Right lobe of liver (tissue), 6 donors: ENCODE results near the gene RAB38. TPM values are rescaled to one million over a fixed set of nuclear protein-coding genes. Genes with fewer than 3 reads are reported as not detected.

ENCODE experiments used
- ATAC-seq, 4 donors: fragments of 200-7000 bp; cut with Tn5 transposase; one replicate each; pipeline ENCODE4 v1.9.1; 2020; ENCODE audit warnings: mild to moderate bottlenecking in 4 of 4, moderate library complexity in 4 of 4
- DNase-seq, 3 donors: peaks; one replicate each; pipeline ENCODE4 v3.0.0-alpha.2; 2020
- H3K27ac ChIP-seq, 3 donors: fragments of 200-600 bp; one replicate each; pipeline ENCODE4 v1.8.0; 2022
- H3K27me3 ChIP-seq, 2 donors: fragments of 200-600 bp; one replicate each; pipeline ENCODE4 v1.8.0; 2022
- H3K36me3 ChIP-seq, 4 donors: fragments of 200-600 bp; sonication (generic) in 1 of 4; one replicate each; pipeline versions ENCODE4 v1.5.1 to v1.8.0; 2017 to 2022; ENCODE audit warnings: control low read depth in 1 of 4
- H3K4me1 ChIP-seq, 4 donors: fragments of 200-600 bp; sonication (generic) in 1 of 4; one replicate each; pipeline versions ENCODE4 v1.5.1 to v1.8.0; 2017 to 2022; ENCODE audit warnings: control low read depth in 1 of 4
- H3K4me3 ChIP-seq, 3 donors: fragments of 200-600 bp; one replicate each; pipeline ENCODE4 v1.8.0; 2022
- H3K9me3 ChIP-seq, 4 donors: fragments of 200-600 bp; sonication (generic) in 1 of 4; one replicate each; pipeline versions ENCODE4 v1.5.1 to v1.8.0; 2017 to 2022; ENCODE audit warnings: control low read depth in 1 of 4
- POLR2A ChIP-seq: fragments of 450-650 bp; IDR thresholded peaks from one replicate; pipeline ENCODE4 v1.6.1; 2017; ENCODE audit warnings: antibody characterized with exemption, mild to moderate bottlenecking
- WGBS: methylation state at CpG from one replicate; pipeline ENCODE4 v1.1.6; 2018; ENCODE audit warnings: low coverage, low lambda C conversion rate; ENCODE audit not compliant: insufficient coverage; ENCODE audit errors: missing lambda C conversion rate; 5-methylcytosine and 5-hydroxymethylcytosine counted together
- intact Hi-C, 2 donors: fragments of 100-400 bp; cut with DNase I; formaldehyde crosslinking; loops; one replicate each; pipeline versions ENCODE4 v1.11.2 to v1.14.1; 2022
- total RNA-seq, 6 experiments: library from RNA; depleted of rRNA in 2 of 6; stranded (reverse); fragments of >200 nt in 2 of 6; fragmentation: NEBNext Ultra II Directional in 3 of 6; extraction: Animal tissue kit (Norgen Biotek cat#: 25700) in 3 of 6; gene quantifications; one replicate each; pipeline versions ENCODE4 v1.1.0 to v1.2.4, GENCODE V29; 2016 to 2023
- TF ChIP-seq, protein P1 (sequence below), 4 donors: fragments of 200-600 bp in 3 of 4; fragments of 450-650 bp in 1 of 4; IDR thresholded peaks; one replicate each; pipeline versions ENCODE4 v1.5.1 to v1.8.0; 2016 to 2022; ENCODE audit warnings: antibody characterized with exemption in 4 of 4, mild to moderate bottlenecking in 2 of 4
- donor health status: DM: no; HTN: yes; CAD: no.
- donor health status: DM: no; HTN: no; CAD: no.
- donor health status: DM: no; HTN: no; CAD: no.
- donor health status: DM: no; HTN: yes; CAD: no.
- donor health status: DM: no; HTN: yes; CAD: no.

Gene RAB38
- total RNA-seq, 6 experiments from 2014 or later: 0.19 to 1.0 (median 0.70) TPM

- 67% methylated on average over 1 of the region's 1 CpG for WGBS
- no peaks in the 10 kb centered on the region for H3K27me3 ChIP-seq
- no peak overlapping the region for H3K27ac ChIP-seq
- H3K9me3 ChIP-seq: no peaks in the 10 kb centered on the region
- DNase-seq: no peak
- ATAC-seq: no peak
- TF ChIP-seq POLR2A: no peak
- TF ChIP-seq, protein P1, sequence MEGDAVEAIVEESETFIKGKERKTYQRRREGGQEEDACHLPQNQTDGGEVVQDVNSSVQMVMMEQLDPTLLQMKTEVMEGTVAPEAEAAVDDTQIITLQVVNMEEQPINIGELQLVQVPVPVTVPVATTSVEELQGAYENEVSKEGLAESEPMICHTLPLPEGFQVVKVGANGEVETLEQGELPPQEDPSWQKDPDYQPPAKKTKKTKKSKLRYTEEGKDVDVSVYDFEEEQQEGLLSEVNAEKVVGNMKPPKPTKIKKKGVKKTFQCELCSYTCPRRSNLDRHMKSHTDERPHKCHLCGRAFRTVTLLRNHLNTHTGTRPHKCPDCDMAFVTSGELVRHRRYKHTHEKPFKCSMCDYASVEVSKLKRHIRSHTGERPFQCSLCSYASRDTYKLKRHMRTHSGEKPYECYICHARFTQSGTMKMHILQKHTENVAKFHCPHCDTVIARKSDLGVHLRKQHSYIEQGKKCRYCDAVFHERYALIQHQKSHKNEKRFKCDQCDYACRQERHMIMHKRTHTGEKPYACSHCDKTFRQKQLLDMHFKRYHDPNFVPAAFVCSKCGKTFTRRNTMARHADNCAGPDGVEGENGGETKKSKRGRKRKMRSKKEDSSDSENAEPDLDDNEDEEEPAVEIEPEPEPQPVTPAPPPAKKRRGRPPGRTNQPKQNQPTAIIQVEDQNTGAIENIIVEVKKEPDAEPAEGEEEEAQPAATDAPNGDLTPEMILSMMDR (IDR thresholded peaks at IDR 0.05): no peak
- intact Hi-C loops: no loop called here
- no peaks in the 10 kb centered on the region for H3K36me3 ChIP-seq
- no peak overlapping the region for H3K4me3 ChIP-seq
- no peaks in the 10 kb centered on the region for H3K4me1 ChIP-seq
Observed at GRCh38 chr11:88158081-88158480, 17.2 kb downstream of the RAB38 start.

DNA sequence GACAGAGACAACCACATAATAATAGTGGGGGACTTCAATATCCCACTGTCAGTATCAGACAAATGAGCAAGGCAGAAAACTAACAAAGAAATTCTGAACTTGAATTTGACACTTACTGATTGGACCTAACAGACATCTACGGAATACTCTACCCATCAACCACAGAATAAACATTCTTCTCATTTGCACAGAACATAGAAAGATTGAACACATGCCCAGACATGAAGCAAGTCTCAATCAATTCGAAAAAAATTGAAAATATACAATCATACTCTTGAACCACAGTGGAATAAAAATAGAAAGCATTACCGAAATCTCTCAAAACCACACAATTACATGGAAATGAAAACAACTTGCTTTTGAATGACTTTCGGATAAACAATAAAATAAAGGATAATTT lies 17.9 kb downstream of the RAB38 start:
- Histone ChIP-seq H3K36me3 (no peaks in the 10 kb centered on the region), H3K4me1 (no peaks in the 10 kb centered on the region), H3K27ac (no peak overlapping the region), H3K27me3 (no peaks in the 10 kb centered on the region), H3K9me3 (no peaks in the 10 kb centered on the region), H3K4me3 (no peak overlapping the region)
- ATAC-seq (no peak), DNase-seq (no peak)
- 52% methylated on average over 4 of the region's 4 CpGs for WGBS
- intact Hi-C loops: no loop called here
- TF ChIP-seq, protein P1 (IDR thresholded peaks at IDR 0.05): no peak
- no peak for TF ChIP-seq POLR2A

DNA sequence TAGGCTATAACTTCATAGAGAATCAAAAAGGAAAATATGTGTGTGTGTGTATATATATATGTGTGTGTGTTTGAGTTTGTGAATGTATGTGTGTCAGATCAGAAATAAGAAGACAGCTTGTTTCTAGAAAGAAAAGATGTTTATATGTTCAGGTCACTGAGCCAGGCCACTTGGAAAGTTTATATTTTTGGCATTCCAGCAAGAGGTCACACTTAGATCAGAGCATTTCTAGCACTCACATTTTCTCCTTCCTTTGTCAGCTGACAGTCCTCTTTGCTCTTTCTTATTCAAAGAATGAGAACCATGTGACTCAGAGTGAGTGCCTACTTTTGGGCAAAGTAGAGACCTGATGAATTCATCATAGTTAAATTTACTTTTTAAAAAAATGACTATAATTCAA lies 22.9 kb downstream of the RAB38 start:
- H3K4me1 ChIP-seq: no peaks in the 10 kb centered on the region
- TF ChIP-seq POLR2A: no peak
- TF ChIP-seq, protein P1 (IDR thresholded peaks at IDR 0.05): no peak
- no peaks in the 10 kb centered on the region for H3K27me3 ChIP-seq
- H3K36me3 ChIP-seq: no peaks in the 10 kb centered on the region
- ATAC-seq (no peak), DNase-seq (no peak)
- H3K9me3 ChIP-seq: no peaks in the 10 kb centered on the region
- intact Hi-C loops: no loop called here
- no peak overlapping the region for H3K27ac ChIP-seq
- no peak overlapping the region for H3K4me3 ChIP-seq

DNA sequence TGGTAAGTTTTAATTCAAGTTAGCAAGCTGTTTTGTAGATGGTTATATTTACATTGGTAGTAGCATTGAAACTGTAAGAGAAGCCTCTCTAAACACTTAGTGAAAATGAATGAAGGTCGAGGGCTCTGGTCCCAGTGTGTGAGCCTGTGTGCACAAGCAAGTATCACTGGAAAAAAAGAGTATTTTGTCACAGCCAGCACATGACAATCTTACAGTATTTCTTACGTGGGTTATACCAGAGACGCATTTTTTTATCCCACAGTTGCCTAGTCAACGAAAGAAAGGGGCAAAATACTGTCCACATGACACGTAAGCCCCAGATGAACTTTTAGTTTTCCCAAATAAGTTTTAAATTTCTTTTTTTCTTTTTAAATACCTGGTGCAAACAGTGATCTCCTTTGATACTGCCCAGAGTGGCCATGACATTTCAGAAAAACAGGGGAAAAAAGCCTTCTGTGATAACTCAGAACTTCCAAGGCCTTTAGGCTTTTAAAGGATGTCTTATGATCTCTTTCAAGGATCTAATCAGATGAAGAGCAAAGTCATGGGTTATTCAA lies 23.5 kb downstream of the RAB38 start:
- no peak overlapping the region for H3K27ac ChIP-seq
- WGBS: 52% methylated on average over 5 of the region's 5 CpGs
- no peaks in the 10 kb centered on the region for H3K9me3 ChIP-seq
- H3K27me3 ChIP-seq: no peaks in the 10 kb centered on the region
- H3K4me3 ChIP-seq: no peak overlapping the region
- intact Hi-C loops: no loop called here
- ATAC-seq: no peak
- H3K4me1 ChIP-seq: no peaks in the 10 kb centered on the region
- no peaks in the 10 kb centered on the region for H3K36me3 ChIP-seq
- no peak for TF ChIP-seq POLR2A
- TF ChIP-seq, protein P1 (IDR thresholded peaks at IDR 0.05): no peak
- no peak for DNase-seq

DNA sequence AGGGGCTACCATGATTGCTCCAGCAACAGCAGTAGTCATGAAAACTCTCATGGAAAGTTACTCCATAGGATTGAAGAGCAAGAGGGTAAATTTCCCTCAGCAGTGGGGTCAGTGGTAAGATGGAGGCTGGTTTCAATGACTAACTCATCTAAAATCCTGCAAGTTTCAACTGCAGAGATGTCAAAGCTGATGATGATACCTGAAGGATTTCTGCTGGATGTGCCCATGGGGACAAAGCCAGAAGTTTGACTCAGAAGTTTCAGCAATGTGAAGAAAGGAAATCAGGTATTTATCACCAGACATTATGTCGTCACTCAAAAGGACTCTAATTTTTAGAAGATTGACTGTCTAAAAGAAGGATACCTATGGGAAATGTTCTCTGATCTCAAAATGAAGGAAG lies 29.1 kb downstream of the RAB38 start:
- DNase-seq (no peak), ATAC-seq (no peak)
- WGBS: 86% methylated on average over 1 of the region's 1 CpG
- H3K36me3 ChIP-seq: no peaks in the 10 kb centered on the region
- intact Hi-C loops: no loop called here
- no peaks in the 10 kb centered on the region for H3K9me3 ChIP-seq
- TF ChIP-seq, protein P1 (IDR thresholded peaks at IDR 0.05): no peak
- TF ChIP-seq POLR2A: no peak
- H3K4me3 ChIP-seq: no peak overlapping the region
- H3K27ac ChIP-seq: no peak overlapping the region
- H3K4me1 ChIP-seq: no peaks in the 10 kb centered on the region
- no peaks in the 10 kb centered on the region for H3K27me3 ChIP-seq
